IPS DF 4.7 (cell line): ENCODE results near the gene GALNT6.

Experiments
- DNase-seq: peaks from one replicate; pipeline ENCODE4 v3.0.0-alpha.2; 2013; ENCODE audit warnings: low spot score; ENCODE audit errors: extremely low read depth

GALNT6 gene

GRCh38 chr12:51381226-51382079, 9.8 kb downstream of the GALNT6 start:
- no peak for DNase-seq

- no peak for DNase-seq
Measured at GRCh38 chr12:51379571-51379970, 11.6 kb downstream of the GALNT6 start.

- DNase-seq = no peak
Measured at GRCh38 chr12:51378749-51379148, 12.5 kb downstream of the GALNT6 start.

GRCh38 chr12:51377099-51377984, 13.9 kb downstream of the GALNT6 start:
- no peak for DNase-seq

GRCh38 chr12:51374856-51375255, 16.4 kb downstream of the GALNT6 start:
- no peak for DNase-seq

GRCh38 chr12:51374361-51374760, 16.8 kb downstream of the GALNT6 start:
- no peak for DNase-seq

- DNase-seq = no peak
Measured at GRCh38 chr12:51373187-51373586, 18.0 kb downstream of the GALNT6 start.

GRCh38 chr12:51372021-51372420, 19.2 kb downstream of the GALNT6 start:
- DNase-seq = no peak

GRCh38 chr12:51371295-51371953, 19.8 kb downstream of the GALNT6 start:
- DNase-seq = no peak

GRCh38 chr12:51370667-51371066, 20.5 kb downstream of the GALNT6 start:
- DNase-seq = no peak

- no peak for DNase-seq
Measured at GRCh38 chr12:51369581-51369980, 21.6 kb downstream of the GALNT6 start.

- no peak for DNase-seq
Measured at GRCh38 chr12:51368640-51369517, 22.3 kb downstream of the GALNT6 start.

GRCh38 chr12:51365276-51365675, 25.9 kb downstream of the GALNT6 start:
- DNase-seq = no peak

GRCh38 chr12:51364001-51364400, 27.2 kb downstream of the GALNT6 start:
- no peak for DNase-seq

- no peak for DNase-seq
Measured at GRCh38 chr12:51362747-51363342, 28.4 kb downstream of the GALNT6 start.

- DNase-seq = no peak
Measured at GRCh38 chr12:51362307-51362706, 28.9 kb downstream of the GALNT6 start.

GRCh38 chr12:51361161-51362016, 29.8 kb downstream of the GALNT6 start:
- DNase-seq = no peak

- DNase-seq = no peak
Measured at GRCh38 chr12:51360315-51360714, 30.9 kb downstream of the GALNT6 start.

- DNase-seq = no peak
Measured at GRCh38 chr12:51359851-51360250, 31.4 kb downstream of the GALNT6 start.
